GM21526 (cell line): ENCODE measurements around the gene NOTCH2.
"Not testable (repeated sequence)": the region's sequence is repeated elsewhere in the genome, so short reads cannot be mapped to it uniquely, and the experiment has no call there.

Source experiments
- ATAC-seq: cut with Tn5 transposase; IDR thresholded peaks from one replicate; pipeline ENCODE4 v1.9.1; 2021; ENCODE audit warnings: moderate library complexity; ENCODE audit not compliant: unreplicated experiment, low FRiP score

The NOTCH2 gene

GRCh38 chr1:120069067-120069919 is at the start of gene NOTCH2:
Gene NOTCH2 (minus strand): TSS chr1:120069662. CDS start chr1:120069406, 256 bp downstream.
- not testable (repeated sequence) for ATAC-seq

GRCh38 chr1:120117371-120118177 is 48.1 kb upstream of the NOTCH2 start:
- ATAC-seq = not testable (repeated sequence)

GRCh38 chr1:120116094-120116493 is 46.6 kb upstream of the NOTCH2 start:
- ATAC-seq = not testable (repeated sequence)

GRCh38 chr1:120113134-120113533 is 43.7 kb upstream of the NOTCH2 start:
- ATAC-seq = not testable (repeated sequence)

GRCh38 chr1:120112212-120112611 is 42.8 kb upstream of the NOTCH2 start:
- ATAC-seq = not testable (repeated sequence)

- not testable (repeated sequence) for ATAC-seq
Measured at GRCh38 chr1:120111771-120112170, 42.3 kb upstream of the NOTCH2 start.

GRCh38 chr1:120111008-120111407 is 41.5 kb upstream of the NOTCH2 start:
- not testable (repeated sequence) for ATAC-seq

GRCh38 chr1:120109656-120110055 is 40.2 kb upstream of the NOTCH2 start:
- ATAC-seq = not testable (repeated sequence)

- not testable (repeated sequence) for ATAC-seq
Measured at GRCh38 chr1:120109180-120109579, 39.7 kb upstream of the NOTCH2 start.

- ATAC-seq = not testable (repeated sequence)
Measured at GRCh38 chr1:120105288-120105687, 35.8 kb upstream of the NOTCH2 start.

- ATAC-seq = not testable (repeated sequence)
Measured at GRCh38 chr1:120103768-120104167, 34.3 kb upstream of the NOTCH2 start.

GRCh38 chr1:120101593-120101992 is 32.1 kb upstream of the NOTCH2 start:
- not testable (repeated sequence) for ATAC-seq

GRCh38 chr1:120100590-120100989 is 31.1 kb upstream of the NOTCH2 start:
- ATAC-seq = not testable (repeated sequence)

GRCh38 chr1:120098986-120099759 is 29.7 kb upstream of the NOTCH2 start:
- ATAC-seq = not testable (repeated sequence)

GRCh38 chr1:120096981-120097545 is 27.6 kb upstream of the NOTCH2 start:
- ATAC-seq = not testable (repeated sequence)

GRCh38 chr1:120093548-120094181 is 24.2 kb upstream of the NOTCH2 start:
- ATAC-seq = not testable (repeated sequence)

GRCh38 chr1:120092232-120093218 is 23.1 kb upstream of the NOTCH2 start:
- not testable (repeated sequence) for ATAC-seq

- not testable (repeated sequence) for ATAC-seq
Measured at GRCh38 chr1:120090830-120091229, 21.4 kb upstream of the NOTCH2 start.
